ENCODE measurements around the gene TFAP2B.

- no peak for TF ChIP-seq EP300 (IDR thresholded peaks at IDR 0.05; ENCODE audit: borderline replicate concordance)
- TF ChIP-seq, protein P1, sequence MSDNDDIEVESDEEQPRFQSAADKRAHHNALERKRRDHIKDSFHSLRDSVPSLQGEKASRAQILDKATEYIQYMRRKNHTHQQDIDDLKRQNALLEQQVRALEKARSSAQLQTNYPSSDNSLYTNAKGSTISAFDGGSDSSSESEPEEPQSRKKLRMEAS (IDR thresholded peaks at IDR 0.05): no peak
- TF ChIP-seq, protein P2, sequence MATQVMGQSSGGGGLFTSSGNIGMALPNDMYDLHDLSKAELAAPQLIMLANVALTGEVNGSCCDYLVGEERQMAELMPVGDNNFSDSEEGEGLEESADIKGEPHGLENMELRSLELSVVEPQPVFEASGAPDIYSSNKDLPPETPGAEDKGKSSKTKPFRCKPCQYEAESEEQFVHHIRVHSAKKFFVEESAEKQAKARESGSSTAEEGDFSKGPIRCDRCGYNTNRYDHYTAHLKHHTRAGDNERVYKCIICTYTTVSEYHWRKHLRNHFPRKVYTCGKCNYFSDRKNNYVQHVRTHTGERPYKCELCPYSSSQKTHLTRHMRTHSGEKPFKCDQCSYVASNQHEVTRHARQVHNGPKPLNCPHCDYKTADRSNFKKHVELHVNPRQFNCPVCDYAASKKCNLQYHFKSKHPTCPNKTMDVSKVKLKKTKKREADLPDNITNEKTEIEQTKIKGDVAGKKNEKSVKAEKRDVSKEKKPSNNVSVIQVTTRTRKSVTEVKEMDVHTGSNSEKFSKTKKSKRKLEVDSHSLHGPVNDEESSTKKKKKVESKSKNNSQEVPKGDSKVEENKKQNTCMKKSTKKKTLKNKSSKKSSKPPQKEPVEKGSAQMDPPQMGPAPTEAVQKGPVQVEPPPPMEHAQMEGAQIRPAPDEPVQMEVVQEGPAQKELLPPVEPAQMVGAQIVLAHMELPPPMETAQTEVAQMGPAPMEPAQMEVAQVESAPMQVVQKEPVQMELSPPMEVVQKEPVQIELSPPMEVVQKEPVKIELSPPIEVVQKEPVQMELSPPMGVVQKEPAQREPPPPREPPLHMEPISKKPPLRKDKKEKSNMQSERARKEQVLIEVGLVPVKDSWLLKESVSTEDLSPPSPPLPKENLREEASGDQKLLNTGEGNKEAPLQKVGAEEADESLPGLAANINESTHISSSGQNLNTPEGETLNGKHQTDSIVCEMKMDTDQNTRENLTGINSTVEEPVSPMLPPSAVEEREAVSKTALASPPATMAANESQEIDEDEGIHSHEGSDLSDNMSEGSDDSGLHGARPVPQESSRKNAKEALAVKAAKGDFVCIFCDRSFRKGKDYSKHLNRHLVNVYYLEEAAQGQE (IDR thresholded peaks at IDR 0.05; ENCODE audit: low read depth): no peak
- TF ChIP-seq EGR1 (IDR thresholded peaks at IDR 0.05): no peak
- no peak for TF ChIP-seq CEBPB (IDR thresholded peaks at IDR 0.05)
- TF ChIP-seq CREB1 (IDR thresholded peaks at IDR 0.05; ENCODE audit: low read depth): no peak
- no peak for TF ChIP-seq RAD21 (IDR thresholded peaks at IDR 0.05; ENCODE audit: low read depth)
- TF ChIP-seq FOXM1 (IDR thresholded peaks at IDR 0.05; ENCODE audit: borderline replicate concordance, low read depth): no peak
- TF ChIP-seq TCF12 (IDR thresholded peaks at IDR 0.05; ENCODE audit: low read depth): no peak
- no peak for TF ChIP-seq ZBTB7A (IDR thresholded peaks at IDR 0.05; ENCODE audit: low read depth)
- no peak for TF ChIP-seq TEAD4 (IDR thresholded peaks at IDR 0.05)
- TF ChIP-seq TAF1 (IDR thresholded peaks at IDR 0.05; ENCODE audit: low read depth): no peak
- no peak for TF ChIP-seq YY1 (IDR thresholded peaks at IDR 0.05; ENCODE audit: low read depth)
- no peak for TF ChIP-seq NFIC (IDR thresholded peaks at IDR 0.05)
Observed at GRCh38 chr6:50889497-50889896, 70.8 kb downstream of the TFAP2B start.

Data from Ishikawa (cell line).